ENCODE data around the gene ANKRD12.

- TF ChIP-seq CTCF (IDR thresholded peaks at IDR 0.05; ENCODE audit: low read depth, low read length, poor library complexity, severe bottlenecking): no peak
- TF ChIP-seq EZH2phosphoT487 (IDR thresholded peaks at IDR 0.05; ENCODE audit: borderline replicate concordance, low read length): no peak
These were observed 56.5 kb downstream of the ANKRD12 start for GRCh38 chr18:9193031-9193430.

Measured in DOHH2 (cell line).